ENCODE data around the gene BCAR3. TPM values are rescaled to one million over a fixed set of nuclear protein-coding genes. Genes with fewer than 3 reads are reported as not detected.
A peak's percentile ranks its signal among the peaks of the same experiment; 100 is the strongest.
"Not testable (repeated sequence)": the region's sequence is repeated elsewhere in the genome, so short reads cannot be mapped to it uniquely, and the experiment has no call there.

BCAR3 gene
- total RNA-seq, 1 experiment from 2014 or later, result 112 TPM

GRCh38 chr1:93705892-93706500 is 24.4 kb upstream of the BCAR3 start:
- DNase-seq (ENCODE audit: low read depth), result no peak

GRCh38 chr1:93704052-93704451 is 22.4 kb upstream of the BCAR3 start:
- DNase-seq (ENCODE audit: low read depth), result no peak

DNA sequence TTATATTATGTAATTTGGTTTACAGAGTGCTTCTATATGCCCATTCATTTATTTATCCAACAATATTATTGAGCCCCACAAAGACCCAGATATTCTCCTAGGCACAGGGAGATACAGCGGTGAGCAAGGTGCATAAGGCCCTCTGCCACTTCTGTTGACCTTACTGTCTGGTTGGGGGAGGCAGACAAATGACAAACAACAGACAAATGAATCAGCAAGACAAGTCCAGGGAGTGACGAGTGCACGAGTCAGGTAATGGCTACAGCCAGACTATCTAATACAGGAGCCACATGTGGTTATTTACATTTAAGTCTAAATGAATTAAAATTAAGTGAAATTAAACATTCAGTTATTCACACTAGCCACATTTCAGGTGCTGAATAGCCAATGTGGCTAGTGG is 22.0 kb upstream of the BCAR3 start:
- no peak for DNase-seq (ENCODE audit: low read depth)

DNA sequence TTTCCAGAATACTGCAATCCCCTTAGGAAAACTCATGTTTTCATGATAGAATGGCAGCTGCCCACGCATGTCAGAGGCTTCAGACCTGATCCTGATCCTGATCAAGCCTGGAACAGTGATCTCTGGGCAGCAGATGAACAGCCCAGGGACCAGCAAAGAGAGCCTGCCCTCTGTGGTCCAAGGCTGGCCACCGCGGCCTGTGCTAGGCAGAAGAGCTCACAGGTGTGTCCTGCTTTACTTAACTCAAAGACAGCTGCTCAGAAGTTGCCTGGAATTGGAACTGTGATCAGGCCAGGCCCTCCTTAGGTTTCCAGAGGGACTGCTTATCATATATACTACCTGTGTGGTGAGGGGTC is 21.2 kb upstream of the BCAR3 start:
- DNase-seq (ENCODE audit: low read depth), result no peak

- DNase-seq (ENCODE audit: low read depth), result peak; percentile 82
Measured at GRCh38 chr1:93702111-93702827, 20.6 kb upstream of the BCAR3 start.

- peak; percentile 99 for DNase-seq (ENCODE audit: low read depth)
Measured at GRCh38 chr1:93701629-93702028, 20.0 kb upstream of the BCAR3 start.

DNA sequence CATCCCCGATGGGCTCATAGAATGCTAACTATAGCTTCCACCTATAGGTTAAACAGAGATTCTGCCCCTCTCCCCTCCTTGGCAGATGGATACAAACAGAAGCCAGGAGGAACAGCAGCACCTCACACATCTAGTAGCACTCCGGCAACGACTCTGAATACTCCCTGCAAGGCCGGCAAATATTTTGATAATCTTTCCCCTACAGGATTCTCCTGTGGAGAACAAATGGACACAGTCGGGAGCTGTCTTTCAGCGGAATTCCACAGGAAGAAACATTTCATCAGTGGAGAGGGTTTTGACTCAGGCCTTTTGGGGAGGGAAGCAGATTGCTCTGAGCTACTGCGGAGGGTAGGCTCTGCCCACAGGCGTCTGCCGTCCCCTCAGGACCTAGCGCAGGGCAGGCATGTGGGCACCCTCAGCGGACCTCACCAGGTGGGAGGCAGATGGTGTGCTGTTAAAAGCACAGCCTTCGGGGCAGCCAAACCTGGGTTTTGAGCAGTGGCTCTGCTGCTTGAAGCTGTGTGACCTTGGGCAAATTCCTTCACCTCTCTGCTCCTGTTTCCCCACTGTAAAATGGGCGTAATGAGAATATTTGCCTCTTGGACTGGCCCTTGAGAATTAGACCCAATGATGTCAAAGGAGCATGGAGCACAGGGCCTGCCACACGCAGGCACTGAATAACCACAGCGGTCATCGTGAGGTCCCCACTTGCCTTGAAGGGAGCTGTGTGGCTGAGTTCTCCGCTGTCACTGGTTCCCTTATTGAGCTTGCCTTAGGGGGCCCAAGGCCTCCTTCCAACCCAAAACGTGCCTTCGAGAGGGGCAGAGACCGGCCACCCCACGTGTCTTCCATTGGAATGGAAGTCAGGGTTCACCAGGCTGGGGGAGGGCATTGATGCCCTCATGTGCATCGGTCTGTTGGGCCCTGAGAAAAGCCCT is 19.2 kb upstream of the BCAR3 start:
- no peak for DNase-seq (ENCODE audit: low read depth)

DNA sequence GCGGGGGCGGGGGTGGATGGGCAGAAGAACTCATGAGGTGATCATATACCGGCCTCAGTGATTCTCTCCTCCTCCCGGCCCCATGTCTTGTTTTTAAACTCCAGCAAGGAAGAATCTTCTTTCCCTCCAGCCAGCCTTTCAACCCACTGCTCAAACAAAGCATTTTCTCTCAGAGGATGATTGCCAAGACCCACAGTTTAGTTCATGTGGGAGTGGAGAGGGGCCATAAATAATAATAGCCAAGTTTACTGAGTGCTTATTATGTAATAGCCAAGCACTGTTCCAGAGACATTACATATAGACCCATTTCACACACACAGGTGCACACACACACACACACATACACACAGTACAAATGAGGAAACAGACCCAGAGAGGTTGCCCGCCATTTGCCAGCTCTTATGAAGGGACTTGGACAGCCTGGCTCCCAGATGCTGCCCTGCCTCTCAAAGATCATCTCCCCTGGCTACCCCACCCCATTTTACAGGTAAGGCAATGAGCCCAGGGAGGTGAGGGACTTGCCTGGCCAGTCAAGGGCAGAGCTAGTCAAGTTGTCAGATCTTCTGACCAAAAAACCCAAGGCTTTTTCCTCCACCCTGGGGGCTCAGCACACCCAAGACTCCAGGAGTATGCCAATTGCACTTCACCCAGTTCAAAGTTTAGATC is 18.0 kb upstream of the BCAR3 start:
- no peak for DNase-seq (ENCODE audit: low read depth)

- no peak for DNase-seq (ENCODE audit: low read depth)
Measured at GRCh38 chr1:93699049-93699384, 17.4 kb upstream of the BCAR3 start.

DNA sequence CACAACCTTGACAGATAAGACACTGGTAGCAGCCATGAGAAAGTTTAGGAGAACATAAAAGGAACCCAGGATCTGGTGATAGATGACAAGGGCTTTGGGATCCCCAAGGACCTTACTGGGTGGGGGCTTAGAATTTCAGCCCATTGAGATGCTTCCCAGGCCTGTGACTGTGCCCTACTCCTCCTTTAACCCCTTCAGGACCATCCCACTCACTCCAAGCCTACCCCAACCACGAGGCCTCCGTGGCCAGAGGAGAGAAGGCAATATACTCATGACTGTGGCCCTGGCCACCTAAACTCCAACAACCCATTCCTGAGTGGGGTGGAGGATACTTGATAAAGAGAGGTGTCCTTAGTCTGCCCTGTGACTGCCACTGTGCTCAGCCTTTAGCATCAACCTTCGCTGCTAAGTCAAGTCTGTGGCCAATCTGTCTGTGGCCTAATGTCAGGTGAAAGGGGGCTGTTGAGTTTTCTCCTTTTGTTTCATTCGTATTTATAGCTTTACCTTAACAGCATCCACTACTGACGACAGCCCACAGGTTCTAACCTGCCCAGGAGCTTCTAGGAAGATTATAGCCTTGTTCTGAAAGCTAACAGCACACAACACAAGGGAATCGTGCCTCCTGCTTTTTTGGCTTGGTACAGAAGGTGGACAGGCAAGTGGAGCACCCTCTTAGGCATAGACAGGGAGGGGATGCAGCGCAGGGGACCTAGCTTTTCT is 16.9 kb upstream of the BCAR3 start:
- no peak for DNase-seq (ENCODE audit: low read depth)

- DNase-seq (ENCODE audit: low read depth), result not testable (repeated sequence)
Measured at GRCh38 chr1:93697566-93697965, 15.9 kb upstream of the BCAR3 start.

- DNase-seq (ENCODE audit: low read depth), result no peak
Measured at GRCh38 chr1:93695411-93696005, 13.9 kb upstream of the BCAR3 start.

GRCh38 chr1:93694819-93695218 is 13.2 kb upstream of the BCAR3 start:
- no peak for DNase-seq (ENCODE audit: low read depth)

- DNase-seq (ENCODE audit: low read depth), result peak; percentile 61
Measured at GRCh38 chr1:93694039-93694438, 12.4 kb upstream of the BCAR3 start.

GRCh38 chr1:93692983-93693591 is 11.4 kb upstream of the BCAR3 start:
- peak; percentile 93 for DNase-seq (ENCODE audit: low read depth)

GRCh38 chr1:93692451-93692861 is 10.8 kb upstream of the BCAR3 start:
- DNase-seq (ENCODE audit: low read depth), result peak; percentile 68

DNA sequence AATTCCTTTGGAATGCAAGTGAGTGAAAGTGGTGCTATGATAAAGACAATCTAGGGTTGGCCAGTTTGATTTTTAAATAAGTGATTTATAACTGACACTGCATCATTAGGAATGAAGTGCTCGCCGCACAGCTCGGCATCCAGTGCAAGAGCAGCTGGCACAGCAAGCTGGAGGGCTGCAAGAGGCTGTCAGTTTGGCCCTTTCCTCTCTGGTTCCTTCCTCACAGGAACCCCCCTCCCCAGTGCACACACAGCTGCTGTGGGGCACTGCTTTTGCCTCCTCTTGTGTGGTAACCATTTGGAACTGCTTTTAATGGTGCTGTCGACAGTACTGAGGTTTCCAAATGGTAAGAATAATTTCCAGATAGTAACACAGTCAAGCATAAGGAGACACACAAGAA is 10.4 kb upstream of the BCAR3 start:
- peak; percentile 67 for DNase-seq (ENCODE audit: low read depth)

DNA sequence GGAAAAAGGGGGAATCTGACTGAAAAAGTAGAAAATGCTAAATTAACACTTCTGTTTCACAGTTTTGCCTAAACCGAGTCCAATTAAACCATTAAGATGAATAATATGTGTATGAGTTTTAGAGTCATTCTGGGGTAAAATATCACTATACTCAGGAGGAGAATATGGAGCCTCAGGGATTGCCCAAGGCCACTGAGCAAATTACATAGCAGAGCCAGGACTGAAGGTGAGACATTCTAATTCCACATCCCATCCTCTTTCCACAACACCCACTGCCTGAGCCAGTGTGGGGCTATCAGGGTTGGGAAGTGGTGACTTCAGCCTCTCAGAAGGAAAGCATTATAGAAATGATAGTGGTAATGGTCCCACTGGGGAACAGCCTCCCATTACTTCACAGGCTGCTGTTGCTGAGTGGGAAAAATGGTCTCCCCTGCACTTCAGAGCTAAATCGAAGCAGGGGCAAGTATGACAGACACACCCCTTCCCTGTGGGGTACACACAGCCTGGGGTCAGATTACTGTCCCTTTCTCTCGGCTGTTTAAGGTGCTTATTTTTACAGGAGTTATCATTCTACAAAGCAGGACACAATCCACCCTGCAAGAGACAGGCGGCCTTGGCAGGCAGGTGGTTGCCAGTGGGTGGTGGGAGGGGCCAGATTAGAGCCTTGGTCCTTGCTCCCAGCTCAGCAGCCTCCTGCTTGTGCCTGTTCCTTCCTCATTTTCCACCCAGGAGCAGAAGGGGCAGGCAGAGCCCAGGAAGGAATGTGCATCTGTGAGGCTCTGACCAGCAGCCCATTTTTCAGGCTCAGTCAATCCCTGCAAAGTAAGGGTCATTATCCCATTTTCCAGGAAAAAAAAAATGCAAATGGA is 9.5 kb upstream of the BCAR3 start:
- DNase-seq (ENCODE audit: low read depth), result no peak

GRCh38 chr1:93690341-93690740 is 8.7 kb upstream of the BCAR3 start:
- no peak for DNase-seq (ENCODE audit: low read depth)

Measured in LHCN-M2 (cell line).